Measurements from ENCODE around the gene RCC2. TPM values are rescaled to one million over a fixed set of nuclear protein-coding genes. Genes with fewer than 3 reads are reported as not detected.

RCC2 gene
- total RNA-seq, 3 donors from 2014 or later = 47.1 to 73.3 (median 55.1) TPM

GRCh38 chr1:17429183-17429582 lies 10.3 kb downstream of the RCC2 start:
- DNase-seq (no peak), ATAC-seq (no peak)
- no peak for TF ChIP-seq CTCF (IDR thresholded peaks at IDR 0.05)
- peaks cover 34% of the 10 kb centered on the region for H3K4me1 ChIP-seq (ENCODE audit: low read depth)
- H3K9me3 ChIP-seq = no peaks in the 10 kb centered on the region
- no peaks in the 10 kb centered on the region for H3K36me3 ChIP-seq (ENCODE audit: low read depth)
- intact Hi-C loops (cut with DNase I, micrococcal nuclease) = no loop called here
- no peak overlapping the region for H3K4me3 ChIP-seq

- Histone ChIP-seq H3K36me3 (ENCODE audit: low read depth) (no peaks in the 10 kb centered on the region), H3K9me3 (no peaks in the 10 kb centered on the region), H3K4me1 (ENCODE audit: low read depth) (peaks cover 34% of the 10 kb centered on the region), H3K4me3 (no peak overlapping the region)
- TF ChIP-seq CTCF (IDR thresholded peaks at IDR 0.05) = no peak
- ATAC-seq = peak; percentile 78
- intact Hi-C loops (cut with DNase I, micrococcal nuclease) = no loop called here
- peak in 2 of 3 donors; percentile 49 to 86 for DNase-seq
These were observed 11.5 kb downstream of the RCC2 start for GRCh38 chr1:17427696-17428660.

- TF ChIP-seq CTCF (IDR thresholded peaks at IDR 0.05) = no peak
- ATAC-seq = no peak
- no peaks in the 10 kb centered on the region for H3K36me3 ChIP-seq (ENCODE audit: low read depth)
These were observed 13.5 kb downstream of the RCC2 start for GRCh38 chr1:17425806-17426600.

GRCh38 chr1:17423781-17424245 lies 15.7 kb downstream of the RCC2 start:
- intact Hi-C loops (cut with DNase I, micrococcal nuclease) = loop anchor here in 1 of 2 donors (5.0 kb wide), 1 partner anchor 53 kb away; no protein-coding TSS in a partner anchor
- DNase-seq = no peak
- peaks cover 7% of the 10 kb centered on the region for H3K36me3 ChIP-seq (ENCODE audit: low read depth)
- no peak overlapping the region for H3K4me3 ChIP-seq
- H3K9me3 ChIP-seq = no peaks in the 10 kb centered on the region
- TF ChIP-seq CTCF (IDR thresholded peaks at IDR 0.05) = no peak
- ATAC-seq = no peak
- H3K4me1 ChIP-seq (ENCODE audit: low read depth) = peaks cover 18% of the 10 kb centered on the region

More at GRCh38 chr1:17425806-17426600, 13.5 kb downstream of the RCC2 start:
- Histone ChIP-seq H3K4me1 (ENCODE audit: low read depth) (peaks cover 32% of the 10 kb centered on the region), H3K4me3 (no peak overlapping the region), H3K9me3 (no peaks in the 10 kb centered on the region)
- intact Hi-C loops (cut with DNase I, micrococcal nuclease) = no loop called here
- no peak for DNase-seq

GRCh38 chr1:17422461-17422860 lies 17.0 kb downstream of the RCC2 start:
- peaks cover 6% of the 10 kb centered on the region for H3K4me1 ChIP-seq (ENCODE audit: low read depth)
- no peak overlapping the region for H3K4me3 ChIP-seq
- H3K9me3 ChIP-seq = no peaks in the 10 kb centered on the region
- DNase-seq (no peak), ATAC-seq (no peak)
- TF ChIP-seq CTCF (IDR thresholded peaks at IDR 0.05) = no peak
- intact Hi-C loops (cut with DNase I, micrococcal nuclease) = loop anchor here in 1 of 2 donors (5.0 kb wide), 1 partner anchor 55 kb away; no protein-coding TSS in a partner anchor
- H3K36me3 ChIP-seq (ENCODE audit: low read depth) = peaks cover 7% of the 10 kb centered on the region

Measured in mucosa of descending colon (tissue), 3 donors.